K562 (cell line): ENCODE results near the gene NFATC3. TPM values are rescaled to one million over a fixed set of nuclear protein-coding genes. Genes with fewer than 3 reads are reported as not detected.

Experiments used
- ATAC-seq: fragments of 200-7000 bp; cut with Tn5 transposase; 3 replicates; pipeline ENCODE4 v1.9.1; 2020; ENCODE audit warnings: moderate library complexity
- BruUV-seq: library from RNA; stranded (reverse); fragments of 400-500 nt; replicated peaks from 2 replicates; lab custom pipeline; 2021; lab: Mats Ljungman, UMichigan
- CTCF ChIA-PET: fragments of 300-600 bp; formaldehyde crosslinking; extraction: SDS; loops from one replicate; lab custom pipeline; 2021; ENCODE audit warnings: low intra/inter-chr PET ratio; lab: Yijun Ruan, JAX
- POLR2A ChIA-PET: fragments of 300-600, 350-650 bp; sonication (Branson Sonifier 250); formaldehyde crosslinking; extraction: SDS; loops from one replicate; lab custom pipeline; 2021; ENCODE audit warnings: antibody characterized with exemption, inconsistent platforms; lab: Yijun Ruan, JAX
- DNase-seq, 4 experiments: peaks; one replicate each; pipeline versions ENCODE4 v3.0.0 to v3.0.0-alpha.2; 2011 to 2018; ENCODE audit warnings: low spot score in 3 of 4, mixed read lengths in 3 of 4; ENCODE audit errors: extremely low read depth in 1 of 4
- FAIRE-seq: peaks from 2 replicates; lab custom pipeline; 2011; peaks lifted over from hg19 to GRCh38; lab: Jason Lieb, UNC
- H2AFZ ChIP-seq: 2 replicates; pipeline ENCODE4 v1.6.0; 2011; ENCODE audit warnings: low read depth, low read length, control low read depth, inconsistent platforms
- H3K27ac ChIP-seq: fragments of 200-600 bp; 3 replicates; pipeline ENCODE4 v1.8.0; 2011; ENCODE audit warnings: low read depth, mild to moderate bottlenecking, control low read depth, inconsistent platforms, low read length, moderate library complexity, mixed read lengths; ENCODE audit errors: extremely low read depth
- H3K27me3 ChIP-seq, 2 experiments: fragments of 300-600 bp in 1 of 2; 2 replicates in 1 of 2; 3 replicates in 1 of 2; pipeline versions ENCODE4 v1.6.0 to v1.8.0; 2011; ENCODE audit warnings: inconsistent platforms in 2 of 2, low read length in 2 of 2, mild to moderate bottlenecking in 1 of 2, mixed read lengths in 1 of 2, moderate library complexity in 1 of 2; ENCODE audit not compliant: control insufficient read depth in 2 of 2, insufficient read depth in 2 of 2
- H3K36me3 ChIP-seq: fragments of 300-600 bp; 3 replicates; pipeline ENCODE4 v1.8.0; 2011; ENCODE audit warnings: mild to moderate bottlenecking, low read length, inconsistent platforms; ENCODE audit not compliant: control insufficient read depth, insufficient read depth
- H3K4me1 ChIP-seq, 2 experiments: fragments of 200-600 bp in 1 of 2; replicated peaks in 1 of 2; 2 replicates in 1 of 2; 3 replicates in 1 of 2; pipeline versions ENCODE4 v1.5.1 to v1.8.0; 2011; ENCODE audit warnings: inconsistent platforms in 2 of 2, low read length in 2 of 2, mild to moderate bottlenecking in 1 of 2, mixed read lengths in 1 of 2, moderate library complexity in 1 of 2; ENCODE audit not compliant: control insufficient read depth in 2 of 2, insufficient read depth in 2 of 2
- H3K4me2 ChIP-seq: 2 replicates; pipeline ENCODE4 v1.6.1; 2011; ENCODE audit warnings: low read length, control low read depth, inconsistent platforms, mixed read lengths; ENCODE audit not compliant: insufficient read depth
- H3K4me3 ChIP-seq: fragments of 200-600 bp; sonication (generic), shearing (Covaris generic); 2 replicates; pipeline ENCODE4 v1.5.1; 2016; ENCODE audit warnings: control low read depth, inconsistent platforms
- H3K79me2 ChIP-seq: fragments of 200-600 bp; 3 replicates; pipeline ENCODE4 v1.8.0; 2011; ENCODE audit warnings: low read length, inconsistent platforms; ENCODE audit not compliant: control insufficient read depth, insufficient read depth
- H3K9ac ChIP-seq, 2 experiments: 2 replicates each; pipeline versions ENCODE4 v1.6.0 to v1.6.1; 2011; ENCODE audit warnings: low read depth in 2 of 2, low read length in 2 of 2, control low read depth in 1 of 2, inconsistent platforms in 1 of 2, mild to moderate bottlenecking in 1 of 2, mixed read lengths in 1 of 2; ENCODE audit not compliant: insufficient read depth in 1 of 2
- H3K9me1 ChIP-seq: one replicate; pipeline ENCODE4 v1.6.0; 2011; ENCODE audit warnings: inconsistent platforms, mild to moderate bottlenecking, low read length, moderate library complexity; ENCODE audit not compliant: control insufficient read depth, insufficient read depth
- H3K9me3 ChIP-seq: replicated peaks from 2 replicates; pipeline ENCODE4 v1.5.1; 2011; ENCODE audit warnings: low read depth, low read length, inconsistent platforms; ENCODE audit not compliant: control insufficient read depth, insufficient read depth
- H4K20me1 ChIP-seq: replicated peaks from 2 replicates; pipeline ENCODE4 v1.6.1; 2011; ENCODE audit warnings: low read length, inconsistent platforms, mixed read lengths; ENCODE audit not compliant: control insufficient read depth, insufficient read depth
- ASH1L ChIP-seq: fragments of 450-650 bp; IDR thresholded peaks from 2 replicates; pipeline ENCODE4 v1.6.1; 2018; ENCODE audit warnings: borderline replicate concordance, mild to moderate bottlenecking, low read depth; ENCODE audit not compliant: partially characterized antibody
- CBX3 ChIP-seq, 2 experiments: IDR thresholded peaks; 1 replicate in 1 of 2; 2 replicates in 1 of 2; pipeline ENCODE4 v1.6.1; 2012; ENCODE audit warnings: inconsistent platforms in 2 of 2, low read length in 2 of 2, borderline replicate concordance in 1 of 2, control low read depth in 1 of 2
- HNRNPL ChIP-seq: fragments of 200-400 bp; formaldehyde crosslinking; IDR thresholded peaks from 2 replicates; pipeline ENCODE4 v1.6.1; 2017; ENCODE audit warnings: low read depth, mild to moderate bottlenecking, low read length
- MCM5 ChIP-seq: fragments of 450-650 bp; IDR thresholded peaks from 2 replicates; pipeline ENCODE4 v1.6.1; 2016; ENCODE audit warnings: low read depth
- MXI1 ChIP-seq: IDR thresholded peaks from 2 replicates; pipeline ENCODE4 v1.6.1; 2011; ENCODE audit warnings: low read depth, mild to moderate bottlenecking, improper control_type of control experiment, low read length
- STAT5B ChIP-seq: fragments of 250-450 bp; sonication (Bioruptor Pico); IDR thresholded peaks from 2 replicates; pipeline ENCODE4 v1.8.0; 2021; ENCODE audit warnings: mild to moderate bottlenecking, inconsistent platforms
- TAF9B ChIP-seq: fragments of 450-650 bp; IDR thresholded peaks from 2 replicates; pipeline ENCODE4 v1.6.1; 2018; ENCODE audit warnings: mild to moderate bottlenecking; ENCODE audit not compliant: partially characterized antibody
- U2AF2 ChIP-seq: fragments of 200-400 bp; formaldehyde crosslinking; optimal IDR thresholded peaks from 2 replicates; pipeline ENCODE3; 2017; ENCODE audit warnings: low read depth, mild to moderate bottlenecking, low read length
- ZKSCAN1 ChIP-seq: fragments of 150-350 bp; IDR thresholded peaks from 2 replicates; pipeline ENCODE4 v1.6.1; 2016; ENCODE audit warnings: low read depth, low read length
- ZNF311 ChIP-seq: fragments of 250-450 bp; sonication (Bioruptor Pico); IDR thresholded peaks from 2 replicates; pipeline ENCODE4 v1.4.0; 2020; ENCODE audit warnings: mild to moderate bottlenecking, moderate library complexity
- ZNF316 ChIP-seq: fragments of 450-650 bp; IDR thresholded peaks from 2 replicates; pipeline ENCODE4 v1.6.1; 2016
- ZNF408 ChIP-seq: fragments of 250-450 bp; sonication (Bioruptor Pico); IDR thresholded peaks from 2 replicates; pipeline ENCODE4 v1.4.0; 2020; ENCODE audit warnings: low read depth, mild to moderate bottlenecking, moderate library complexity
- WGBS: fragments of 100-300 bp; shearing (Covaris generic); methylation state at CpG from one replicate; pipeline ENCODE4 v1.1.6; 2016; ENCODE audit warnings: low coverage, mixed read lengths; ENCODE audit not compliant: insufficient coverage; ENCODE audit errors: missing lambda C conversion rate; 5-methylcytosine and 5-hydroxymethylcytosine counted together
- in situ Hi-C: fragments of 300-500 bp; cut with MboI; formaldehyde crosslinking; loops from 4 replicates; pipeline ENCODE4 v1.15.0; 2018; ENCODE audit warnings: inconsistent platforms, mixed read lengths
- intact Hi-C: fragments of 100-400 bp; cut with micrococcal nuclease; formaldehyde crosslinking; loops from 2 replicates; pipeline ENCODE4 v1.14.2; 2022
- polyA plus RNA-seq, 8 experiments: library from polyadenylated mRNA; depleted of rRNA in 4 of 8; stranded (reverse) in 5 of 8; unstranded in 3 of 8; fragments of >200 nt; fragmentation: Nextera tagmentation in 2 of 8; fragmentation: Illumina TruSeq in 1 of 8; extraction: Ambion mirVana in 2 of 8; extraction: Trizol in 1 of 8; gene quantifications; 2 replicates each; pipeline versions ENCODE4 v1.2.1 to v1.2.3, GENCODE V29; 2011 to 2014; ENCODE audit warnings: inconsistent platforms in 1 of 8, missing spikeins in 1 of 8
- total RNA-seq, 7 experiments: library from RNA; depleted of rRNA in 6 of 7; stranded (reverse); fragments of >200 nt in 6 of 7; fragmentation: Illumina TruSeq in 2 of 7; extraction: Trizol in 2 of 7; gene quantifications; 2 replicates each; pipeline versions ENCODE4 v1.2.1 to v1.2.3, GENCODE V29; 2011 to 2021; ENCODE audit warnings: low replicate concordance in 1 of 7
- TF ChIP-seq, protein P1 (sequence below), 2 experiments: fragments of 450-650 bp in 1 of 2; sonication (generic) in 1 of 2; formaldehyde crosslinking in 1 of 2; IDR thresholded peaks; 2 replicates each; pipeline versions ENCODE4 v1.7.1 to v1.9.0; 2016 to 2022; ENCODE audit warnings: inconsistent platforms in 1 of 2, mild to moderate bottlenecking in 1 of 2, missing genetic modification reagents in 1 of 2

The NFATC3 gene
- total and polyA plus RNA-seq, 9 of the 15 experiments (the other 6 are each of a cell fraction or from before 2014, with no cell fraction given) = 15.7 to 98.4 (median 59.4) TPM

DNA sequence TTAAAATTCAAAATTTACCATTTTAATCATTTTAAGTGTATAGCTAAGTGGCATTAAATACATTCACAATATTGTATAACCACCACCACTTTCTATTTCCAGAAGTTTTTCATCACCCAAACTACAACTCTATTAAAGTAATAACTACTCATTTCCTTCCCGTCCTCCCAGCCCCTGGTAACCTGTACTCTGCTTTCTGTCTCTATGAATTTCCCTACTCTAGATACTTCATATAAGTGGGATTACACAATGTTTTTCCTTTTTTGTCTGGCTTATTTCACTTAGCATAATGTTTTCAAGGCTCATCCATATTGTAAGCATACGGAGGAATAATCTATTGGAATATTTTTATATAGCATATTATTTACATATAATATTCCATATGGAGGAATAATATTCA, 121.1 kb downstream of the NFATC3 start:
- no peaks in the 10 kb centered on the region for H3K9me3 ChIP-seq
- intact Hi-C loops (no loop called here), in situ Hi-C loops (no loop called here)
- no peak for DNase-seq
- H3K79me2 ChIP-seq = peaks cover 22% of the 10 kb centered on the region
- CTCF ChIA-PET = no interaction called here
- no peaks in the 10 kb centered on the region for H3K27me3 ChIP-seq
- no peak overlapping the region for H2AFZ ChIP-seq
- H3K4me1 ChIP-seq = no peaks in the 10 kb centered on the region
- no peaks in the 10 kb centered on the region for H3K9me1 ChIP-seq
- no peak for ATAC-seq
- no peak for FAIRE-seq
- no peak overlapping the region for H3K4me3 ChIP-seq
- no TSS peak for BruUV-seq
- H3K4me2 ChIP-seq = no peak overlapping the region
- POLR2A ChIA-PET = interaction anchor here (1.0 to 1.4 kb wide), 4 partner anchors 10 to 112 kb away, joined by 3 to 4 read pairs (median 4); no protein-coding TSS in a partner anchor
- H3K27ac ChIP-seq = no peak overlapping the region
- WGBS = 98% methylated on average over 2 of the region's 2 CpGs
- H4K20me1 ChIP-seq = no peaks in the 10 kb centered on the region; the same call in 1 of the 2 replicates
- peaks cover 15% of the 10 kb centered on the region for H3K36me3 ChIP-seq
- no peak overlapping the region for H3K9ac ChIP-seq
- TF ChIP-seq MCM5 (no peak), ZNF316 (no peak), ZKSCAN1 (no peak), TAF9B (no peak), ZNF311 (CRISPR knock-in tag) (no peak), ASH1L (no peak), STAT5B (no peak), CBX3 (IDR thresholded peaks at IDR 0.05; ENCODE audit: borderline replicate concordance in 1 of 2, low read length in 2 of 2) (no peak), HNRNPL (no peak), ZNF408 (CRISPR knock-in tag) (no peak), U2AF2 (no peak), MXI1 (no peak)
- TF ChIP-seq, protein P1, sequence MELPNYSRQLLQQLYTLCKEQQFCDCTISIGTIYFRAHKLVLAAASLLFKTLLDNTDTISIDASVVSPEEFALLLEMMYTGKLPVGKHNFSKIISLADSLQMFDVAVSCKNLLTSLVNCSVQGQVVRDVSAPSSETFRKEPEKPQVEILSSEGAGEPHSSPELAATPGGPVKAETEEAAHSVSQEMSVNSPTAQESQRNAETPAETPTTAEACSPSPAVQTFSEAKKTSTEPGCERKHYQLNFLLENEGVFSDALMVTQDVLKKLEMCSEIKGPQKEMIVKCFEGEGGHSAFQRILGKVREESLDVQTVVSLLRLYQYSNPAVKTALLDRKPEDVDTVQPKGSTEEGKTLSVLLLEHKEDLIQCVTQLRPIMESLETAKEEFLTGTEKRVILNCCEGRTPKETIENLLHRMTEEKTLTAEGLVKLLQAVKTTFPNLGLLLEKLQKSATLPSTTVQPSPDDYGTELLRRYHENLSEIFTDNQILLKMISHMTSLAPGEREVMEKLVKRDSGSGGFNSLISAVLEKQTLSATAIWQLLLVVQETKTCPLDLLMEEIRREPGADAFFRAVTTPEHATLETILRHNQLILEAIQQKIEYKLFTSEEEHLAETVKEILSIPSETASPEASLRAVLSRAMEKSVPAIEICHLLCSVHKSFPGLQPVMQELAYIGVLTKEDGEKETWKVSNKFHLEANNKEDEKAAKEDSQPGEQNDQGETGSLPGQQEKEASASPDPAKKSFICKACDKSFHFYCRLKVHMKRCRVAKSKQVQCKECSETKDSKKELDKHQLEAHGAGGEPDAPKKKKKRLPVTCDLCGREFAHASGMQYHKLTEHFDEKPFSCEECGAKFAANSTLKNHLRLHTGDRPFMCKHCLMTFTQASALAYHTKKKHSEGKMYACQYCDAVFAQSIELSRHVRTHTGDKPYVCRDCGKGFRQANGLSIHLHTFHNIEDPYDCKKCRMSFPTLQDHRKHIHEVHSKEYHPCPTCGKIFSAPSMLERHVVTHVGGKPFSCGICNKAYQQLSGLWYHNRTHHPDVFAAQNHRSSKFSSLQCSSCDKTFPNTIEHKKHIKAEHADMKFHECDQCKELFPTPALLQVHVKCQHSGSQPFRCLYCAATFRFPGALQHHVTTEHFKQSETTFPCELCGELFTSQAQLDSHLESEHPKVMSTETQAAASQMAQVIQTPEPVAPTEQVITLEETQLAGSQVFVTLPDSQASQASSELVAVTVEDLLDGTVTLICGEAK (IDR thresholded peaks at IDR 0.05) = no peak
- TF ChIP-seq, protein P1 (CRISPR knock-in tag; IDR thresholded peaks at IDR 0.05) = no peak
